Mesangial cell (primary cell): ENCODE data around the gene SSUH2. TPM values are rescaled to one million over a fixed set of nuclear protein-coding genes. Genes with fewer than 3 reads are reported as not detected.

Experiments
- total RNA-seq: library from RNA; depleted of rRNA; stranded (reverse); fragments of >200 nt; gene quantifications from 2 replicates; pipeline ENCODE4 v1.2.3, GENCODE V29; 2015

The SSUH2 gene, protein sequence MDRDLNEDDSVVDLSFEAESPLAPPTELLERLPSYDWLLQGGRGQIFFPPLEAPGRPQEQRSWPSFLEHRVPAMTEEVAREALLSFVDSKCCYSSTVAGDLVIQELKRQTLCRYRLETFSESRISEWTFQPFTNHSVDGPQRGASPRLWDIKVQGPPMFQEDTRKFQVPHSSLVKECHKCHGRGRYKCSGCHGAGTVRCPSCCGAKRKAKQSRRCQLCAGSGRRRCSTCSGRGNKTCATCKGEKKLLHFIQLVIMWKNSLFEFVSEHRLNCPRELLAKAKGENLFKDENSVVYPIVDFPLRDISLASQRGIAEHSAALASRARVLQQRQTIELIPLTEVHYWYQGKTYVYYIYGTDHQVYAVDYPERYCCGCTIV
- 0.63 TPM in 1 of 2 replicates, not detected in the other for total RNA-seq

DNA sequence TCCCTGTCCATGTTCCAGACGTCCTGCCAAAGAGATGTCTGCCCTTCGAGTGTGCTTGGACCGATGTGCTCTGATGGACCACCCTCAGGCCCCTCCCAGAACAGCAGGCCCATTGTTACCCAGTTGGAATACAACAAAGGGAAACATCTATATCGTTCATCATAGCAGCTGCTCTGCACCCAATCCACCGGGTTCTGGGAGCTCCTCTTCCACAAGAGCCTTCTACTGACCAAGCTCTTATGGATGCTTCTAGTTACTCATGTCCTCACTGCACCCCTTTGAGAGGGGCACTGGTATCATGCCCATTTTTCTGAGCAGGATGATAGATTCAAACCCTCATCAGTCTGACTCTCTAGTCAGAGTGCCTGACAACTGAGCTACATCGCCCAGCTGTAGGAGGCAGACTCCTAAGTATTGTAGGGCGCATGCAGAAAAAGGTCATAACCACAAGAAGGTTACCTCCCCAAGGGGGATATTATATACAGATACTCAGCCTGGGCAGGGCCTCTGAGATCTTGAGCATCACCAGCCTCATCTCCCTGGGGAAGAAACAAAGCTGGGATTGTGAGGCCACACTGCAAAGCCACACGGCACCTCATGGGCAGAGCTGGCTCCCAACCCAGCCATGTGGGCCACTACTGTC is at the start of gene SSUH2:
Gene SSUH2, minus strand, starts transcription at position 51 of the 643 bp plus-strand sequence. Its CDS starts 40 bp downstream, at position 11.

Other genes with a start within 250 kb of the SSUH2 start
- 61.4 and 101 TPM in 2 replicates for gene LMCD1, start 143.0 kb downstream of the SSUH2 start, total RNA-seq
- not detected in 2 replicates for gene CAV3, start 89.0 kb upstream of the SSUH2 start, total RNA-seq
- gene OXTR, start 124.8 kb upstream of the SSUH2 start, total RNA-seq: 5.7 and 29.3 TPM in 2 replicates